Activated CD4-positive, alpha-beta T cell treated with anti-CD3 and anti-CD28 coated beads, Interleukin-2, amount 50 U/mL, for 24 hours (primary cell): ENCODE data around the gene TTBK2.
"Not testable (repeated sequence)": the region's sequence is repeated elsewhere in the genome, so short reads cannot be mapped to it uniquely, and the experiment has no call there.

Experiments used
- DNase-seq, 2 donors: peaks; one replicate each; pipeline ENCODE4 v3.0.0-alpha.2; 2020; ENCODE audit warnings: low read depth in 1 of 2, low spot score in 1 of 2

The TTBK2 gene

GRCh38 chr15:42766109-42766508 lies 154.5 kb downstream of the TTBK2 start:
- not testable (repeated sequence) for DNase-seq

- not testable (repeated sequence) for DNase-seq
Observed at GRCh38 chr15:42764154-42764731, 156.3 kb downstream of the TTBK2 start.

- DNase-seq, result not testable (repeated sequence)
Observed at GRCh38 chr15:42761813-42762212, 158.8 kb downstream of the TTBK2 start.

- DNase-seq, result no peak
Observed at GRCh38 chr15:42760759-42761158, 159.8 kb downstream of the TTBK2 start.

GRCh38 chr15:42759093-42759492 lies 161.5 kb downstream of the TTBK2 start:
- DNase-seq, result no peak

- no peak for DNase-seq
Observed at GRCh38 chr15:42750306-42750705, 170.3 kb downstream of the TTBK2 start.

GRCh38 chr15:42749266-42749665 lies 171.3 kb downstream of the TTBK2 start:
- DNase-seq, result no peak

- no peak for DNase-seq
Observed at GRCh38 chr15:42744195-42744594, 176.4 kb downstream of the TTBK2 start.

GRCh38 chr15:42742149-42742548 lies 178.4 kb downstream of the TTBK2 start:
- DNase-seq, result no peak

- no peak for DNase-seq
Observed at GRCh38 chr15:42741710-42742109, 178.9 kb downstream of the TTBK2 start.

GRCh38 chr15:42737529-42738328 lies 182.8 kb downstream of the TTBK2 start:
- DNase-seq, result no peak

GRCh38 chr15:42736793-42737528 lies 183.6 kb downstream of the TTBK2 start, which contains the start of gene CDAN1:
Gene CDAN1 (minus strand): TSS chr15:42737128. CDS start chr15:42737102, 26 bp downstream.
- peak; percentile 84 to 93 for DNase-seq

- DNase-seq, result peak in 1 of 2 donors; percentile 10
Observed at GRCh38 chr15:42736178-42736792, 184.3 kb downstream of the TTBK2 start.

- DNase-seq, result no peak
Observed at GRCh38 chr15:42735382-42736165, 185.0 kb downstream of the TTBK2 start.

GRCh38 chr15:42734076-42734672 lies 186.4 kb downstream of the TTBK2 start:
- no peak for DNase-seq

GRCh38 chr15:42733027-42733426 lies 187.6 kb downstream of the TTBK2 start:
- DNase-seq, result no peak

GRCh38 chr15:42732095-42732827 lies 188.3 kb downstream of the TTBK2 start:
- DNase-seq, result no peak

- DNase-seq, result no peak
Observed at GRCh38 chr15:42731461-42731860, 189.1 kb downstream of the TTBK2 start.

GRCh38 chr15:42730536-42730935 lies 190.0 kb downstream of the TTBK2 start:
- DNase-seq, result no peak

GRCh38 chr15:42730135-42730534 lies 190.4 kb downstream of the TTBK2 start:
- no peak for DNase-seq
